Left lung (tissue), 10 donors: ENCODE data around the gene GGN. TPM values are rescaled to one million over a fixed set of nuclear protein-coding genes. Genes with fewer than 3 reads are reported as not detected.

ENCODE experiments used
- ATAC-seq: fragments of 200-7000 bp; cut with Tn5 transposase; one replicate; pipeline ENCODE4 v1.9.1; 2020; ENCODE audit warnings: moderate library complexity
- DNase-seq, 4 donors: peaks; one replicate each; pipeline ENCODE4 v3.0.0-alpha.2; 2013 to 2020
- H3K27ac ChIP-seq, 2 donors: fragments of 200-600 bp; sonication (generic) in 1 of 2; one replicate each; pipeline versions ENCODE4 v1.5.0 to v1.8.0; 2020 to 2021
- H3K27me3 ChIP-seq, 2 donors: fragments of 200-600 bp; sonication (generic) in 1 of 2; one replicate each; pipeline versions ENCODE4 v1.5.0 to v1.8.0; 2020 to 2021
- H3K36me3 ChIP-seq, 2 donors: fragments of 200-600 bp; sonication (generic) in 1 of 2; one replicate each; pipeline versions ENCODE4 v1.5.0 to v1.8.0; 2020 to 2021
- H3K4me1 ChIP-seq, 2 donors: fragments of 200-600 bp; one replicate each; pipeline ENCODE4 v1.8.0; 2021
- H3K4me3 ChIP-seq, 2 donors: fragments of 200-600 bp; sonication (generic) in 1 of 2; one replicate each; pipeline versions ENCODE4 v1.5.0 to v1.8.0; 2020 to 2021; ENCODE audit warnings: mild to moderate bottlenecking in 1 of 2
- H3K9me3 ChIP-seq, 2 donors: fragments of 200-600 bp; sonication (generic) in 1 of 2; one replicate each; pipeline versions ENCODE4 v1.5.0 to v1.8.0; 2020 to 2021
- CTCF ChIP-seq, 2 donors: fragments of 200-600 bp; sonication (generic) in 1 of 2; IDR thresholded peaks; one replicate each; pipeline versions ENCODE4 v1.5.0 to v1.8.0; 2021; ENCODE audit warnings: antibody characterized with exemption in 2 of 2
- intact Hi-C, 2 donors: fragments of 100-400 bp; cut with DNase I; formaldehyde crosslinking; loops; one replicate each; pipeline versions ENCODE4 v1.11.2 to v1.14.2; 2022
- polyA plus RNA-seq, 6 donors: library from polyadenylated mRNA; unstranded; fragments of 120-200 nt; gene quantifications; one replicate each; pipeline ENCODE4 v1.2.1, GENCODE V29; 2013; ENCODE audit not compliant: insufficient read length in 6 of 6
- total RNA-seq, 2 donors: library from RNA; stranded (reverse); fragmentation: NEBNext Ultra II Directional; extraction: Animal tissue kit (Norgen Biotek cat#: 25700); gene quantifications; one replicate each; pipeline ENCODE4 v1.2.1, GENCODE V29; 2021
- donor health status: DM: no; HTN: yes; CAD: no.
- donor health status: DM: no; HTN: no; CAD: no.

Gene GGN
- total and polyA plus RNA-seq, 8 donors, result 0.16 to 0.77 (median 0.34) TPM; not detected in 1

DNA sequence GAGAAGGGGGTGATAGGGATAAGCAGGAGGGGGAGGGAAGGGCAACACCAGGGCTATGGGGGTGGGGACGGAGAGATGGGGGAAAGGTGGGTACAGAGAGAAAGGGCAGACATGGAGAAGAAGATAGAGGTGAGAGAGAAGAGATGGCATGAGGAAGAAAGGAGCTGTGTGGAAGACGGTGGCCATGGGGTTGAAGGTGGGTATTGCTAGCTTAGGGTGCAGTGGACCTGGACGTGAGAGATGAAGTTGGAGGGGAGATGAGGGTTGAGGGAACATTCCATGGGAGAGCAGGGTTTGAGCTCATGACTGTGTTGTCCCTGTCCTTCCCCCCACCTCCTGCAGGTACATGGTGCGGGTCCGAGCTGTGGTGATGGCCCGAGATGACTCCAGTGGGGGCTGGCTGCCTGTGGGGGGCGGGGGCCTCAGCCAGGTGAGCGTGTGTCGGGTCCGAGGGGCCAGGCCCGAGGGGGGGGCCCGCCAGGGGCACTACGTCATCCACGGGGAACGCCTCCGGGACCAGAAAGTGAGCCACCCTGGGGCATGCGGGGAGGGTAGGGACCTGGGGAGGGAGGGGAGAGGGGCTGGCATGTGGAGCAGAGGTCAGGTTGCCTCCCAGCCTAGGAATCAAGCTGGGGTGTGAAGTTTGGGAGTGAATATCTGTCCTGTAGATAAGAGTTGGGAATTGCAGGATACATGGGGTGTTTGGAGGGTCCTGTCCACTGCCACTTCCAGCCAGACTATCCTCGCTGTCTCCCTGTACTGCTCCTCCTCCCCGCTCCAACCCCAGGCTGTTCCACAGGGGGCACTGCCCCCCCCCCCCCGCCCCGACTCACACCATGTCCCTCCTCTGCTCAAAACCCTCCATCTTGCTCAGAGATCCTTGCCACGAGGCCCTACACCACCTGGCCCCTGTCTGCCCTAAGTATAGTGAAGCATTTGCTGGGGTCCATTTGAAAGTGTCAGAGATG, 2.4 kb upstream of the GGN start:
- intact Hi-C loops, result no loop called here
- no peak overlapping the region for H3K4me3 ChIP-seq
- ATAC-seq (no peak), DNase-seq (peak in 1 of 4 donors; percentile 13)
- no peak for TF ChIP-seq CTCF (IDR thresholded peaks at IDR 0.05)
- no peaks in the 10 kb centered on the region for H3K9me3 ChIP-seq
- H3K4me1 ChIP-seq, result peaks cover 17 to 44% of the 10 kb centered on the region in 2 donors
- peak overlapping the region in 1 of 2 donors; percentile 65 for H3K27ac ChIP-seq
- H3K36me3 ChIP-seq, result peaks cover 0 to 12% of the 10 kb centered on the region in 2 donors
- peaks cover 15 to 97% of the 10 kb centered on the region in 2 donors for H3K27me3 ChIP-seq

DNA sequence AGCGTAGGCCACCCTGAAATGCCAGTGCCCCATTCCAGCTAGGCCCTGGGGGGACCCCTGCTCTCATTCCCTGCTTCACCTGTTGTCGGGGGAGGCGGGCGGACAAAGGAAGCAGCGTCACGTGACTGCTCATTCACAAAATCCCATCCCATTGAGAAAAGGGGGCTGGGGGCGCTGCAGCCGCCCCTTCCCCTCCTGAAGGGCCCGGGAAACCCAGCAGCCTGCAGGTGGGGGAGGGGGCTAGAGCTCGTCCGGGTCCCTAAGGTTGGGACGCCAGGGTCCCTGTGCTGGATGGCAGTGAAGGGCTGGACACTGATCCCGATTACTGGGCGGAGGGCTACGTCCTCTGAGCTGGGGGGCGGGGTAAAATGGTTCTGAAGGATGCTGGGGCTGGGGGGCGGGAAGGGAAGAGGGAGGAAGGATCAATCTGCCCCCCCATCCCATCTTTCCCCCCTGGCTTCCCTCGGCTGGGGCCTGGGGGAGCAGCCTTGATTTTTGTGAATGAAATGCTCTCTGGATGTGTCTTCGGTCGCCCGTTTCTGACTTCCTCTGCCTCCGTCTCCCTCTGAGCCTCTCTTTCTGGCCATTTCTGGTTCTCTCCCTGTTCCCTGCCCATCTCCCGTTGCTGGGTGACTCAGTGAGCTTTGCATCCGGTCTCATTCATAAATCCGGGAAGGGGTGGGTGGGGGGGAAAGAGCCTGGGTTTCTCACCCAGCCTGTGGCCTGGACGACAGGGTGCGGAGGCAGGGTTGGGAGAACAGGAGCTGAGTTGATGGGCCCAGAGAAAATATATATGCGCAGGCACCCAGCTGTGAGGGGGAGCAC, 1.5 kb upstream of the GGN start:
- Histone ChIP-seq H3K9me3 (no peaks in the 10 kb centered on the region), H3K27me3 (peaks cover 8 to 95% of the 10 kb centered on the region in 2 donors), H3K27ac (peak overlapping the region; percentile 48 to 65), H3K36me3 (peaks cover 0 to 20% of the 10 kb centered on the region in 2 donors), H3K4me1 (peaks cover 17 to 42% of the 10 kb centered on the region in 2 donors), H3K4me3 (peak overlapping the region; percentile 40 to 54)
- no peak for TF ChIP-seq CTCF (IDR thresholded peaks at IDR 0.05)
- ATAC-seq (no peak), DNase-seq (no peak)
- intact Hi-C loops, result no loop called here

DNA sequence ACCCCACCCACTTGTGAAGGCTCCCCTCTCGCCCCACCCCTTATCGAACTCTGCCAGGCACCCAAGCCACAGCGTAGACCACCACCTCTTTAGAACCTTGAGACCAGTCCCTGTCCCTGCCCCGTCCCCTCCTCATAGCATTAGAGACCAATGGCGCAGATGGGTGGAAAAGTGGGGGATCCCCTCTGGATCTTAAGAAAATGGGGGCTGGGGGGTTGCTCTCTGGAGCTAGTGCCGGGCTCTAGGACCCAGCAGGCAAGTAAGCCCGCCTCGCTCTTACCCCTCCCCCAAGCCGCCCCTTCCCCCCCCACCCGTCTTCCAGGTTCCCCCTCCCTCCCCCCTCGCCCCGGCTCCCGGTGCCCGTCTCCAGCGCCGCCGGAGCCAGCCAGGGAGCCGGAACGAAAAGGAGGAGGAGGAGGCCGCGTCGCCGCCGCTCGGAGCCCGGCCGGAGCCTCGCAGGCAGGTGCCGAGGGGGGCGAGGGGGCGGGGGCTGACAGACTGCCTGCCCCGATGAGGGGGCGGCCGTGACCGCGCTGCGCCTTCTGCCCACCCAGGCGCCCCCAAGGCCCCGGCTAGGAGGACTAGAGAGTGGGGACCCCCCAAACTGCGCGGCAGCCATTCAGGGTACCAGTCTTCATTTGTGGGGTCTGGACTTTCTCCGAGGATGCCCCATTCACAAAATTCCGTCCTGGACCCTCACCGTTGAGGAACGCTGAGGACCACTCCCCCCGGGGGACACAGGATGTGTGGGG, 691 bp upstream of the GGN start, which contains the start of gene SPRED3:
SPRED3 (plus strand) TSS at position 349 of the 752 bp plus-strand sequence. CDS start 1,606 bp downstream, outside the sequence.
- no peaks in the 10 kb centered on the region for H3K9me3 ChIP-seq
- DNase-seq, result peak in 1 of 4 donors; percentile 80
- intact Hi-C loops, result no loop called here
- peaks cover under 1 to 87% of the 10 kb centered on the region in 2 donors for H3K27me3 ChIP-seq
- H3K4me3 ChIP-seq, result peak within 1 kb of the TSS; percentile 40 to 54
- H3K4me1 ChIP-seq, result peaks cover 17 to 42% of the 10 kb centered on the region in 2 donors
- peak within 1 kb of the TSS; percentile 48 to 70 for H3K27ac ChIP-seq
- peaks cover 0 to 28% of the 10 kb centered on the region in 2 donors for H3K36me3 ChIP-seq
- no peak for TF ChIP-seq CTCF (IDR thresholded peaks at IDR 0.05)
- ATAC-seq, result peak; percentile 2

DNA sequence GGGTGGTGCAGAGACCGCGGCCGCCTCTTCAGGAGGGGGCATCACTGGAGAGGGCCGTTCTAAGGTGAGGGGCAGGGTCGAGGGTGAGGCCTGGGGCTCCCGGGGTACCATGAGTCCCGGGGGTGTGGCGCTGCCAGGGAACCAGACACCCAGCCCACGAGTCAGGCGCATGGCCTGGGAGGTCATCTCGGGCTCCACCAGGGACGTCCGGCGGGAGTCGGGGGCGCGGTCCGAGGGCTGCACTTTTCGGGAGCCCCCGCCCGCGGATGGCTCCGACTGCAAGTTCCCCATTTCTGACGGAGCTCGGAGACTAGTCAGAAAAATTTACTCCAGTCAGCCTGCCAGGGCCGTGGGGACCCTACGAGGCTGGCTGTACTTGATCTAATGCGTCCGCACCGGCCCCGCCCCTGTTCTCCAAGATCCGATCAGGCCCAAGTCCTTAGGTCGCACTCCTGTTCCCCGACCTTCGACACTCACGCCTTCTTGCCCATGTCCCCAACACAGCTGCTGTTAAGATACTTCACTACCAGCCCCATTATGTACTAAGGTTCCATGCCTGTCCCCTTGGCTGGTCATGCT, 774 bp downstream of the GGN start:
- ATAC-seq, result no peak

More for the DNA sequence above, 774 bp downstream of the GGN start:
- Histone ChIP-seq H3K27ac (peak overlapping the region in 1 of 2 donors; percentile 70), H3K4me3 (peak overlapping the region; percentile 40 to 54), H3K9me3 (no peaks in the 10 kb centered on the region), H3K4me1 (peaks cover 17 to 42% of the 10 kb centered on the region in 2 donors), H3K36me3 (peaks cover 0 to 43% of the 10 kb centered on the region in 2 donors), H3K27me3 (peaks cover 0 to 74% of the 10 kb centered on the region in 2 donors)
- TF ChIP-seq CTCF (IDR thresholded peaks at IDR 0.05), result no peak
- intact Hi-C loops, result no loop called here
- DNase-seq, result peak in 1 of 4 donors; percentile 52
